ENCODE results near the gene ABHD17A.

GRCh38 chr19:1847684-1848398 lies 37.5 kb downstream of the ABHD17A start:
- TF ChIP-seq ZNF274 (IDR thresholded peaks at IDR 0.05; ENCODE audit: low read depth, low read length), result no peak
- no peak for TF ChIP-seq YY1 (IDR thresholded peaks at IDR 0.05; ENCODE audit: insufficient read depth, insufficient read length)
